Measurements from ENCODE around the gene GCNT1.
"Not testable (repeated sequence)": the region's sequence is repeated elsewhere in the genome, so short reads cannot be mapped to it uniquely, and the experiment has no call there.

Gene GCNT1

GRCh38 chr9:76490249-76490990, 31.4 kb downstream of the GCNT1 start:
- H2AFZ ChIP-seq (ENCODE audit: low read depth, low read length) = no peak overlapping the region
- no peak overlapping the region for H3K18ac ChIP-seq (ENCODE audit: low read depth in 1 of 2, low read length in 2 of 2)
- H2BK15ac ChIP-seq (ENCODE audit: low read depth, poor library complexity, severe bottlenecking) = no peak overlapping the region
- no peak overlapping the region for H2AK5ac ChIP-seq (ENCODE audit: low read length, severe bottlenecking)
- H2BK12ac ChIP-seq (ENCODE audit: low read length in 2 of 2) = no peak overlapping the region
- no peak overlapping the region for H3K4ac ChIP-seq (ENCODE audit: low read depth in 1 of 2, low read length in 2 of 2)
- no peak overlapping the region for H3K23ac ChIP-seq (ENCODE audit: low read length in 2 of 2)
- H3K27ac ChIP-seq (ENCODE audit: low read length, poor library complexity, severe bottlenecking) = no peak overlapping the region
- no peaks in the 10 kb centered on the region for H3K9me3 ChIP-seq (ENCODE audit: control insufficient read depth, low read length)
- H4K91ac ChIP-seq (ENCODE audit: low read length) = no peak overlapping the region
- DNase-seq = no peak
- 91% methylated on average over 6 of the region's 6 CpGs for WGBS
- no peaks in the 10 kb centered on the region for H3K36me3 ChIP-seq (ENCODE audit: control insufficient read depth in 1 of 2, insufficient read depth in 2 of 2, low read depth in 1 of 2, low read length in 2 of 2)
- no peak overlapping the region for H4K8ac ChIP-seq (ENCODE audit: low read length)
- H3K27me3 ChIP-seq (ENCODE audit: control insufficient read depth in 1 of 2, insufficient read depth in 1 of 2, low read length in 2 of 2) = no peaks in the 10 kb centered on the region
- no peak overlapping the region for H3K14ac ChIP-seq (ENCODE audit: low read length in 2 of 2)
- no peak overlapping the region for H2BK5ac ChIP-seq (ENCODE audit: low read depth, low read length, poor library complexity, severe bottlenecking)
- H3K4me1 ChIP-seq (ENCODE audit: control insufficient read depth, insufficient read depth, low read depth, low read length) = peaks cover 2% of the 10 kb centered on the region
- H3K79me1 ChIP-seq (replicated peaks; ENCODE audit: low read length, poor library complexity, severe bottlenecking) = peaks cover 22% of the 10 kb centered on the region
- no peak overlapping the region for H3K4me2 ChIP-seq (ENCODE audit: low read length, poor library complexity, severe bottlenecking)
- no peak overlapping the region for H3K4me3 ChIP-seq (ENCODE audit: insufficient read depth in 1 of 2, low read depth in 1 of 2, low read length in 2 of 2)
- no peak overlapping the region for H2BK120ac ChIP-seq (ENCODE audit: low read depth, low read length)
- H3K9ac ChIP-seq (ENCODE audit: low read length) = no peak overlapping the region

DNA sequence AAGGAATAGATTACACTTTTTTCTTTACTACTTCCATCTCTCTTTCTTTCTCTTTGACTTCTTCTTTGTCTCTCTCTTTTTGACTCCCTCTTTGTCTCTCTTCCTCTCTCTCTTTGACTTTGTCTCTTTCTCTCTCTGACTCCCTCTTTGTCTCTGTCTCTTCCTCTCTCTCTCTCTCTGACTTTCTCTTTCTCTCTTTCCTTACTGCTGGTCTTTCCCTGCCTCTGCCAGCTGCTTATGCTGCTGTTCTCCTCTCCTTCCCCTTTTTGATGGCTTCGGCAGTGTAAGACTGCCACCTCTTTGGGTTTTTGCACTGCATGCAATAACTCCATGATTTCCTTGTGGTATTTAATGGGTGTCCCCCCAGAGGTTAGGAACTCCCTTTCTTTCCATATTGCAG, 32.1 kb downstream of the GCNT1 start:
- not testable (repeated sequence) for H3K27me3 ChIP-seq (ENCODE audit: control insufficient read depth in 1 of 2, insufficient read depth in 1 of 2, low read length in 2 of 2); H2BK15ac ChIP-seq (ENCODE audit: low read depth, poor library complexity, severe bottlenecking); H3K9ac ChIP-seq (ENCODE audit: low read length); H3K9me3 ChIP-seq (ENCODE audit: control insufficient read depth, low read length); H4K91ac ChIP-seq (ENCODE audit: low read length); H2BK120ac ChIP-seq (ENCODE audit: low read depth, low read length); H3K4ac ChIP-seq (ENCODE audit: low read depth in 1 of 2, low read length in 2 of 2); H3K18ac ChIP-seq (ENCODE audit: low read depth in 1 of 2, low read length in 2 of 2); DNase-seq; H3K4me2 ChIP-seq (ENCODE audit: low read length, poor library complexity, severe bottlenecking); H3K14ac ChIP-seq (ENCODE audit: low read length in 2 of 2); H3K27ac ChIP-seq (ENCODE audit: low read length, poor library complexity, severe bottlenecking); H3K4me1 ChIP-seq (ENCODE audit: control insufficient read depth, insufficient read depth, low read depth, low read length); H4K8ac ChIP-seq (ENCODE audit: low read length); H3K36me3 ChIP-seq (ENCODE audit: control insufficient read depth in 1 of 2, insufficient read depth in 2 of 2, low read depth in 1 of 2, low read length in 2 of 2); H2BK12ac ChIP-seq (ENCODE audit: low read length in 2 of 2); H3K4me3 ChIP-seq (ENCODE audit: insufficient read depth in 1 of 2, low read depth in 1 of 2, low read length in 2 of 2); H2BK5ac ChIP-seq (ENCODE audit: low read depth, low read length, poor library complexity, severe bottlenecking); H2AFZ ChIP-seq (ENCODE audit: low read depth, low read length); H2AK5ac ChIP-seq (ENCODE audit: low read length, severe bottlenecking); H3K23ac ChIP-seq (ENCODE audit: low read length in 2 of 2)
- WGBS = 100% methylated on average over 1 of the region's 1 CpG
- peaks cover 22% of the 10 kb centered on the region for H3K79me1 ChIP-seq (replicated peaks; ENCODE audit: low read length, poor library complexity, severe bottlenecking)

DNA sequence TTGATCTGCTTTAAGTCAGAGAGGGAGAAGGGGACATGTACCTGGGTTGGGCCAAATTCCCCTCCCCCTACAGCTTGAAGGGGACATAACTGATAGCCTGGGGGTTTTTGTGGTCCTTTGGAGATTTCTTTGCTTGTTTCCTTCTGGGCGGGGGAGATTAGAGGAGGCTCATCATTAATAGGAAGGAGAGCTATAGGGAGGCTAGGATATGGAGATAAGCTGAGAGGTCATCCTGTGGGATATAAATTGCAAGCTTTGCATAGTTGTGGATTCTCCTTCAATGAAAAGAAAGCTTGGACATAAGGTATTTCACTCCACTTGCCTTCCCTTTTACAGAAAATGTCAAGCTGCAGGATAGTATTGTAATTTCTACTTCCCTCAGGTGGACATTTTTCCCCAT, 34.5 kb downstream of the GCNT1 start:
- H4K8ac ChIP-seq (ENCODE audit: low read length); H2BK5ac ChIP-seq (ENCODE audit: low read depth, low read length, poor library complexity, severe bottlenecking); H3K4ac ChIP-seq (ENCODE audit: low read depth in 1 of 2, low read length in 2 of 2); H3K27me3 ChIP-seq (ENCODE audit: control insufficient read depth in 1 of 2, insufficient read depth in 1 of 2, low read length in 2 of 2); H3K14ac ChIP-seq (ENCODE audit: low read length in 2 of 2); H3K9me3 ChIP-seq (ENCODE audit: control insufficient read depth, low read length); H3K4me2 ChIP-seq (ENCODE audit: low read length, poor library complexity, severe bottlenecking); H2BK15ac ChIP-seq (ENCODE audit: low read depth, poor library complexity, severe bottlenecking); H2BK12ac ChIP-seq (ENCODE audit: low read length in 2 of 2); H4K91ac ChIP-seq (ENCODE audit: low read length); H2AFZ ChIP-seq (ENCODE audit: low read depth, low read length); H3K23ac ChIP-seq (ENCODE audit: low read length in 2 of 2); H2AK5ac ChIP-seq (ENCODE audit: low read length, severe bottlenecking); DNase-seq; H3K4me3 ChIP-seq (ENCODE audit: insufficient read depth in 1 of 2, low read depth in 1 of 2, low read length in 2 of 2); H3K9ac ChIP-seq (ENCODE audit: low read length); H3K18ac ChIP-seq (ENCODE audit: low read depth in 1 of 2, low read length in 2 of 2); H3K4me1 ChIP-seq (ENCODE audit: control insufficient read depth, insufficient read depth, low read depth, low read length); H3K36me3 ChIP-seq (ENCODE audit: control insufficient read depth in 1 of 2, insufficient read depth in 2 of 2, low read depth in 1 of 2, low read length in 2 of 2); H3K27ac ChIP-seq (ENCODE audit: low read length, poor library complexity, severe bottlenecking); H2BK120ac ChIP-seq (ENCODE audit: low read depth, low read length): not testable (repeated sequence)
- peaks cover 19% of the 10 kb centered on the region for H3K79me1 ChIP-seq (replicated peaks; ENCODE audit: low read length, poor library complexity, severe bottlenecking)
- 82% methylated on average over 1 of the region's 1 CpG for WGBS

DNA sequence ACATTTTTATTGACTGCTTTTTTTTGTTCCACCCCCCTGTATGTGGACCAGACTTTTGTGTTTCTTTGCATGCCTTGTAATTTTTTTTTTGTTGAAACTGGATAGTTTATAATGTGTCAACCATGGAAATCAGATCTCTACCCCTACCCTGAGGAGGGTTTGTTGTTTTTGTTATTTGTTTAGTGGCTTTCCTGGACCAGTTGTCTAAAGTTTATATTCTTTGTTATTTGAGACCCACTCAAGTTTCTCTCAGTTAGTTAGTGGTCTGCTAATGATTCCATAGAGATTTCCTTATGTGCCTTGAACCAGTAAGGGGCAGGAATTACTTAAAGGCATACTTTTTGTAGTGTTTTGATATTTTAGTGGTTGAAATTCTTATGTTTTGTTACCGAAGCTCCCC, 41.1 kb downstream of the GCNT1 start:
- H2BK5ac ChIP-seq (ENCODE audit: low read depth, low read length, poor library complexity, severe bottlenecking) = no peak overlapping the region
- H4K91ac ChIP-seq (ENCODE audit: low read length) = no peak overlapping the region
- no peak overlapping the region for H3K18ac ChIP-seq (ENCODE audit: low read depth in 1 of 2, low read length in 2 of 2)
- no peak overlapping the region for H3K4ac ChIP-seq (ENCODE audit: low read depth in 1 of 2, low read length in 2 of 2)
- H3K4me2 ChIP-seq (ENCODE audit: low read length, poor library complexity, severe bottlenecking) = no peak overlapping the region
- H3K9me3 ChIP-seq (ENCODE audit: control insufficient read depth, low read length) = no peaks in the 10 kb centered on the region
- H3K23ac ChIP-seq (ENCODE audit: low read length in 2 of 2) = no peak overlapping the region
- no peak overlapping the region for H3K9ac ChIP-seq (ENCODE audit: low read length)
- no peak for DNase-seq
- no peaks in the 10 kb centered on the region for H3K27me3 ChIP-seq (ENCODE audit: control insufficient read depth in 1 of 2, insufficient read depth in 1 of 2, low read length in 2 of 2)
- H3K27ac ChIP-seq (ENCODE audit: low read length, poor library complexity, severe bottlenecking) = no peak overlapping the region
- no peak overlapping the region for H2BK15ac ChIP-seq (ENCODE audit: low read depth, poor library complexity, severe bottlenecking)
- H2AK5ac ChIP-seq (ENCODE audit: low read length, severe bottlenecking) = no peak overlapping the region
- no peak overlapping the region for H2BK12ac ChIP-seq (ENCODE audit: low read length in 2 of 2)
- no peak overlapping the region for H3K4me3 ChIP-seq (ENCODE audit: insufficient read depth in 1 of 2, low read depth in 1 of 2, low read length in 2 of 2)
- peaks cover 15% of the 10 kb centered on the region for H3K79me1 ChIP-seq (replicated peaks; ENCODE audit: low read length, poor library complexity, severe bottlenecking)
- peaks cover 8 to 31% of the 10 kb centered on the region in 2 experiments for H3K36me3 ChIP-seq (ENCODE audit: control insufficient read depth in 1 of 2, insufficient read depth in 2 of 2, low read depth in 1 of 2, low read length in 2 of 2)
- H3K4me1 ChIP-seq (ENCODE audit: control insufficient read depth, insufficient read depth, low read depth, low read length) = no peaks in the 10 kb centered on the region
- no peak overlapping the region for H4K8ac ChIP-seq (ENCODE audit: low read length)
- no peak overlapping the region for H2BK120ac ChIP-seq (ENCODE audit: low read depth, low read length)
- WGBS = 94% methylated on average over 1 of the region's 1 CpG
- H2AFZ ChIP-seq (ENCODE audit: low read depth, low read length) = no peak overlapping the region
- H3K14ac ChIP-seq (ENCODE audit: low read length in 2 of 2) = no peak overlapping the region

All from mesenchymal stem cell (in vitro differentiated cells and primary cell).